HG03280 (cell line): ENCODE data around the gene SKAP1.

Source experiments
- ATAC-seq: cut with Tn5 transposase; IDR thresholded peaks from one replicate; pipeline ENCODE4 v1.9.1; 2021; ENCODE audit warnings: mild to moderate bottlenecking, moderate library complexity; ENCODE audit not compliant: unreplicated experiment

The SKAP1 gene

DNA sequence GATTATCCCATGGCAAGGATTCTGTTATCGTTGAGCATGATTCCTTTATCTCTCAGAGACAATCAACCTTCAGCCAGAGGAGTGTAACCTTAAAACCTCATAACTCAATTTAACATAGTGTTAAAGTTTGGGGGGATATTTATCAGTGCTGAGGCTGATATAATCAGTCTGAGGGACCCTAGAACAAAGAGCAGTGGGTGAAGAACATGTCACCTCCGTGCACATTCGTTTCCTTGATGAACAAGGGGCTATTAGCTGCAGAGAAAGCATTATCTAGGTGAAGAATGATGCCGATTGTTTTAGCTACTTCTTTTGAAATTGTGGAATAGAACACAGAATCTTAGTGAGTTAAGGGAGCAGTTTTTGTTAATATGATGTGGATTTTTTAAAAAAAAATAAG is 99.1 kb downstream of the SKAP1 start:
- ATAC-seq: no peak

DNA sequence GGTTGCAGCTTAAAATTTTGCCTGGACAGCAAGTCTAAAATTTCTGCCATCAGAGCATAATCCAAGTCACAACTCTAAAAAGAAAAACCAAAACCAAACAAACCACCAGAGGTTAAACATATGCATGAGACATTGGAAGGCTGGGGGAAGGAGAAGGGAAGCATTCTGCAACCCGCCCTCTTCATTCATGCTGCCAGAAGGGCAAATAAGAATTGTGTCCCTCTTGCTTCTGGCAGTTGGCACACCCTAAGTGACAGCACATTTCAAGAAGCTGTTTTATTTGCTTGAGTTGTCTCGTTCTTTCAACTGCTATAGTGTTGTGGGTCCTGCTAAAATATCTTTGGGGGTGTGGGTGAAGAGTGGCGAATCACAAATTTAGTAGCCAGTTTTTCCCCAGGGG is 99.6 kb downstream of the SKAP1 start:
- no peak for ATAC-seq

DNA sequence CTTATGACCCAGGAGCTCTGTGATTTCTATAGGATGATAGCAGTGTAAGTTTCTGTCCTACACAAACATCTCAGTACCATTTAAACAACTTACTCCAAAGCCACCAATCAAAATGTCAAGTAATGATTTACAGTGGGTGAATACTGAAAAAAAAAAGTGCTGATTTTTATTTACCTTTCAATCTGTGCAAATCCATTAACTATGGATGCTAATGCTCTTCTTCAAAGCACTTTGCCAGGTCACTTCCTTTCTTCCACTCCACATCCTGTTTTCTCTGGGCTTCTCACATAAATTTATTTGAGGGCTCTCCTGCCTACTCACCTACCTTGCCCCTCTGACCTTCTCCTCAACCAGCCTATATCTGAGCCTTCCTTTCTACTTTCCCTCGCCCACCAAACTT is 101.6 kb downstream of the SKAP1 start:
- no peak for ATAC-seq

DNA sequence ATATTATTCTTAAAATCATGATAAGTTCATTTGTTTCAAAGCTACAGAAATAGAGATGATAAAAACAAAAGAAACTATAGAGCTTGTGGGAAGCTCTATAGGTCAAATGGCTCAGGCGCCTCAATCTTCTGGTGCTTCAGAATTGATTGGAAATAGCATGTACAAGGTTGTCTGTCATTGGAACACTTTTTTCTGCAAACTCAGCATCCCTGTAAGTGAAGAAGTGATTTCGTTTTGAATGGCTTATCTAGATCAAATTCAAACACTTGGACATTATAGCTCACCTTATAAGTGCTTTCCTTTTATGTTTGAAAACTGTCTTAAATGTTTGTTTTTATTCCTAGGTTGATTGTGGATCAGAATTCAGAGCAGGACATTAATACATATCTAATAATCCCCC is 103.7 kb downstream of the SKAP1 start:
- no peak for ATAC-seq

DNA sequence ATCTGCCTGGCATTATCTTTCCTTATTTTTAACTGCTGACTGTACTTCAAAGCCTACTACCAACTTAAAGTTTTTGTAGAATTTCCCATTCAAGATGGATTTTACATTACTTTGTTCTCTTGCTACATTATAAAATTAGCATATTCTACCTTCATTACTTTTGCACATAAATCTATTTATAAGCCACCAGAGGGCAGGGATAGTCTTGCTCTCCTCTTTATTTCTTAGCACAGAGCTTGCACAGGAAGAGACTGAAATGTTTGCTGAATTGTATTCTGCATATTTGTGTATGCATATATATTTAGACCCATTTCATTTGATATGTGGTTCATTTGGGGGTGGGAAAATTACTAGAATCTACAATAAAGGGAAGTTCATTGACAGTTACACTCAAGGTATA is 108.0 kb downstream of the SKAP1 start:
- ATAC-seq: no peak

DNA sequence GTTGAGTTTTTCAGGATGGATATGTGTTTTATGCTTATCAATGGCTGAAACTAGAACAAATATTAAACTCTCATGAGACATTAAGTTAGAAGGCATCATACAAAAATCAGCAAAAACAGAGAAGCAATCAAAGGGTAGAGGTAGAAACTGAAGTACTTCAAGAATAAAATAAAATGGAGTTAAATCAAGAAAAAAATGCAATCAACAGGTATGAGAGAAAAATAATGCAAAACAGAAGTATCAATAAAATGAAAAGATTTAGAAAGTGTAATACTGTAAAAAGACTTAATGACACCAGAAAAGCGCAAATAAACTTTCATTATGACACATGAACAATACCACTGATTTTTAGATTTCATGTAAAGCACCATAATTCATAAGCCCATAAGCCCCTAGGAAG is 112.3 kb downstream of the SKAP1 start:
- ATAC-seq: no peak

DNA sequence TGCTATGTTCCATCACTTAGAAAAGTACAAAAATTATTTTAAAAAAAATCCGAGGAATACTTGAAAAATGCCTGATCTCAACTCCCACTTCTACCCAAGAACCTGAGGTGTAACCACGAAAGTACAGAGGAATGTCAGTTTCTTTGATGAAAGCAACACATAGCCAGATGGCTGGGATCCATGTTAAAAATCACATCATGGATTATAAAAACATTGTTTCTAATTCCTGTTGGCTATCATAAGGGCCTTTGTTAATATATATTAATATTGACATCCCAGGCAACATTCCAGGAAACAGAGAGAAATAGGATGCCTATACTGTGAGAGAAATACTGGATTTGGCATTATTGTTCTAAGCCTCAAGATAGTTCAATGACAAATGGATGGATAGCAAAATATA is 115.3 kb downstream of the SKAP1 start:
- ATAC-seq: no peak

DNA sequence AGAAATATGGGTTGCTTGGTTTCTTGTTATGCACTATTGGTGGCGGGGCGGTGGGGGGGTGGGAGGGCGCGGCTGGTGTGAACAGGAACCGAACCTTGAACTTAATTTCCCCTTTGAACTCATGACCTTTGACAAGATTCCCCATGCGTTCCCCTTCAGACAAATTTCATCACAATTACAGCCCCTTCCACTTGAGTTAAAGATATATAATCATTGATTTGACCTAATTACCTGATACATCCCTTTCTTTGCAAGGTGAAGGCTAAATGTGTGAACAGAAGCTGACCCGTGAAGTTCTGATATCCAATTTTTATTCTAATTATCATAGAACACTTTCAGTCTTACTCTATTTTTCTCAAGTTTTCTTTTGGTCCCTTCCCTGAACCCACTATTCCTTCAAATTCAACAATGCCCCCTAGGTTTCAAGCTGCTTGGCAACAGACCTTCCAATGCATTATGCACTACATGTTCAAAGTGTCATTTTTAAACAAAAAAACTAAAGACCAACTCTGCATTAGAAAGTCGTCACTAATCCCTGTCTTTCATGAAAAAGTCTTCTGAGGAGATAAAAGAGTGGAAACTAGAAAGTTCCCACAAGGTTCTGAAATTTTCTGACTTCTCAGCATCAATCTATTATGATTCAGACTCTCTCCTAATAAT is 116.8 kb downstream of the SKAP1 start:
- no peak for ATAC-seq

DNA sequence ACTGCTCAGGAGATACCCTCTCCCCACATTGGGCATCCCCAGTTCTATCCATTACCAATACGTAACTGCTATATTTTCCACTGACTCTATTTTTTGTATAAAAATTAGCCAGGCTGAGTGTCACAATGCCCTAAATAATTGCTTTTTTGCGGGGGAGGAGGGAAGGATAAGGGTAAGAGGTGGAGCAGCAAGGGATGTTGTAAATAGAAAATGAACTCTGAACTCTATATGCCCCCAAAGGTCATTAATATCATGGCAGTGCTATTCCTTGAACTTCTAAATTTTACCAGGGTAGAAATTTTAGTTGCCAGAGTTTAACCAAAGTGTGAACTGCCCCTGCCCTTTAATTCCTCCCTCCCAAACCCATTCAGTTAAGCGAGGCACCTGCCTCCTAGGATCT is 118.7 kb downstream of the SKAP1 start:
- no peak for ATAC-seq

DNA sequence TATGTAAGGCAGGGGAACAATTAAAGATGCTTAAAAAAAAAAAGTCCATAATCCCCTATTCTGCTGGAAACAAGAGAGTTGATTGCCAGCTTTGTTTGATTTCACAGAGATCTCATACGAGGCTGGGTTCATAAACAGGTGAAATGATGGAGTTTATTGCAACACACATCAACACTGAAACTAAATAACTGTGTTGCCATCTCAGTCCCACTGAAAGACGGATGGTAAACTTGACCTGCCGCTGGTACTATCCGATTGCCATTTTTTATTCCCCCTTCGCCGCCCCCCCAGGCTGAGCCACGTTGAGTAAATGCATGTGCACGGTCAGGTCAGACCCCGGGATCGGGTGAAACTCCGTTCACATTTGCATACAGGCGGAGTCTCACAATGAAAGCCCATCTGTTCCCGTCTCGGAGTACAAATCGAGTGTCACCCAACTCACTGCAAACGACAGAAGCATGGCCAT is 119.2 kb downstream of the SKAP1 start:
- ATAC-seq: no peak

DNA sequence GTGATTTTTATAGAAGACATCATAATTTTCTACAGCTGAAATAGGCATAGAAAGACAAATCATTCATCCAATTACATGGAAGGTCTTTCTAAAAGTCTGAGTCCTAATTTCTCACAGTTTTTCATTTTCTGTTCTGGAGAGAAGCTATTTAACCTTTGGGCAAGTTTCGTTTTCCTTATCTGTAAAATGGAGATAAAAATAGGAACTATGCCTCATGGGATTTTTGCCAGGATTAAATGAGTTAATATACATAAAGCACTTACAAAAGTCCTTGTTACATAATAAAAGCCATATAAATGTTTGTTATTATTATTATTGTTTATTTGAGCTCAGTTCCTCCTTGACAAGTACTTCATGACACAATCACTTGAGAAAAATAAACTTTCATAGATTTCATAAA is 121.4 kb downstream of the SKAP1 start:
- no peak for ATAC-seq

DNA sequence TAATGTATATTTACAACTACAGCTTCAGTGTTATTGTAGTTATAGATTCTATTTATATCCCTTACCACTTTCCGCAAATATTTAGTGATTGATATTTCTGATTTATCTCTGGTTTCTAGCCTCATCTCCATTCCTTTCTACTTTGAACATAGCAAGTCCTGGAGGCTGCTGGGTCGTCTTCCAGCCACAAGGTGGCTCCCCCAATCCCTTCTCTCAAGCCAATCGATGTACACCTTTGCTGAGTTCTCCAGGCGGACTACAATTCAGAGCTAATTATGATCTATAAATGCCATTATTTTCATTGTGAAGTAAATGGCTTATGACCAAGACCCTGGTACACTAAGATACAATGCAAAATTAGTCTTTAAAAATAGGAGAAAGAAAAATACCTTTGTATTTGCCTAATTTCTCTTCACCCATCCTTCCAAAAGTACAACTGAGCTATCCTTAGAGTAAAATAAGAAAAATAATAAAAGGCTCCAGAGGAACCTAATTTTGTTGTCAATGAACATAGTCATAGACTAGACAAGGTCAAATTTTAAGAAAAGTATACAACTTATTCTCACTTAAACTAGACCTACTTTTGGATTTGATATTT is 122.1 kb downstream of the SKAP1 start:
- no peak for ATAC-seq

DNA sequence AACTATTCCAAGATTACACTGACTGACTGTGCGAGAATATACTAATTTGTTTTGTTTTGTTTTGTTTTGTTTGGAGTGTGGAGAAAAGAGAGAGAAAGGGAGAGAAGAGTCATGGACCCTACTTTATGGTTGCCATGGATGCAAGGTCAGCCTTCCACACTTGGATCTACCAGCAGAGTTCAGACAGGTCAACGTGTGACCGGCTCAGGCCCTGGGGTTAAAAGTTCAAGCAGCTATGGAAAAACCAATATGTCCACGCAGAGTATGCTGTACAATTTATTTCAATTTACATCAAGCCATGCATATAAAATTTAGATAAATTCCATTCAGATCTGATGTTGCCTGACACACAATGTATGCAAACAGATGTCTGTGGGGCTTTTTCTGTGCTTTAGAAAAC is 122.8 kb downstream of the SKAP1 start:
- ATAC-seq: no peak

DNA sequence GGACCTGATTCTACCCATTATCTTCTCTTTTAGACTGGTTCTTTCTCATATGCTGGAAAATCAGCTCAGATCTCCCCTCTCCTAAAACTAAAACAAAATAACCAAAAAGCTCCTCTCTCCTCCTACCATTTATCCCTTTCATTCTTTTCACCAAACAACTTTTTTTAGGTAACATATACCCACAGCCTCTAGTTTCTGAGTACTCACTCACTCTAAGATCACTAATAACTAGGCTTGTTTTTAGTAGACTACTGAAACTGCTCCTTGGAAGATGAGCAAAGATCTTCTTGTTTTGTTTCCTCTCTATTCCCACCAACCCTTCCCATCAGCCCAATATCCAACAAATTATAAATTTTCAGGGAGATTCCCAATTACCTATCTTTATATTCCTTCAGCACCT is 129.0 kb downstream of the SKAP1 start:
- ATAC-seq: no peak

DNA sequence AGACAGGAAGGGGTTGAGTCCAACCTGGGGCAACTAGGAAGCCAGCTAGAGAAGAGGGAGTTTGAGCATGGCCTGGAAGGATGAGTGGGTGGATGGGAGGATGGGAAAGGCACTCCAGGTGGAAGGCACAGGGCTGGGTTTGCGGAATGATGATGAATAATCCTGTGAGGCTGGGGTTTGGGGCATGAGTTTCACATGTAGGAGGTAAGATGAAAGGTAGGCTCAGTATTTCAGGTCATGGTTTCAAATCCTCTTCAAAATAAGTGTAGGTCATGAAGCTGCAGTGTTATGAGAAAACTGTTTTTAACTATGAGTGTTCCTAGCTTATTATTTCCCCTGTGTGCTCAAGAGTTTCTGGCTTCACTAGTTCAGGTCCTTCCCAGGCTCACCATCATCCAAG is 130.3 kb downstream of the SKAP1 start:
- peak; percentile 50 for ATAC-seq

DNA sequence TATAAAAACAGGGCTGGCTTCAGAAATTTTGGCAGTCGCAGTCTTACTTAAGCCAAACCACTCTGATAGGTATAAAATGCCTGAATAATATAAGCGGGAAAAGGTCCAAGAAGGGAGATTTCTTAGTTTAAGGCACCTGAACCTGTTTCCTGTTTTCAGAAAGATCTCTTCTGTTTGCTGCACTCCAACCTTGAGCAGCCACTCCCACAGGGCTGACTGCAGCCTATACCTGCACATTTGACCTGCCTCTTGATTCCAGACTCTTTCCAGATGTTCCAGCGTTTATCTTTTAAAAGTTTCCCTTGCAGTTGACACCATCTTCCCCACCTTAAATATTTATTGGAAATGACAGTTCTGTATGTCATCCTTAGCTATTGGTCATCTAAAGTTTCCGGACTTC is 132.2 kb downstream of the SKAP1 start:
- no peak for ATAC-seq

DNA sequence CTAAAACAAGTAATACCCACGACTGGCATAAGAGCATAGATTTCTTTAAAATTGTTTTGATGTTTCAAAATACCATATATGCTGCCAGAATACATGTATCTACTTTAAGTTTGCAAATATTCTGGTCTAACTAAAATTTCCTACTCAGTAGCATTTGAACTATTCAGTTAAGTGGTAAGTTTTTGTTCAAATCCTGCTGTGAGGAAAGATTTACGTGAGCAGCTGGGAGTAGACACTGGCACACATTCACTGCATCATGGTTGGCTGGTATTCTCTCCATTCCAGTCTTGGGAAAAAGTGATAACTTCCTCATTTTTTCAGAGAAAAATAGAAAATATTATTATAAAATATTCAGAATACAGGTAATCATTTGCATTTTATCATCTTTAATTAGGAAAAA is 133.6 kb downstream of the SKAP1 start:
- ATAC-seq: no peak

DNA sequence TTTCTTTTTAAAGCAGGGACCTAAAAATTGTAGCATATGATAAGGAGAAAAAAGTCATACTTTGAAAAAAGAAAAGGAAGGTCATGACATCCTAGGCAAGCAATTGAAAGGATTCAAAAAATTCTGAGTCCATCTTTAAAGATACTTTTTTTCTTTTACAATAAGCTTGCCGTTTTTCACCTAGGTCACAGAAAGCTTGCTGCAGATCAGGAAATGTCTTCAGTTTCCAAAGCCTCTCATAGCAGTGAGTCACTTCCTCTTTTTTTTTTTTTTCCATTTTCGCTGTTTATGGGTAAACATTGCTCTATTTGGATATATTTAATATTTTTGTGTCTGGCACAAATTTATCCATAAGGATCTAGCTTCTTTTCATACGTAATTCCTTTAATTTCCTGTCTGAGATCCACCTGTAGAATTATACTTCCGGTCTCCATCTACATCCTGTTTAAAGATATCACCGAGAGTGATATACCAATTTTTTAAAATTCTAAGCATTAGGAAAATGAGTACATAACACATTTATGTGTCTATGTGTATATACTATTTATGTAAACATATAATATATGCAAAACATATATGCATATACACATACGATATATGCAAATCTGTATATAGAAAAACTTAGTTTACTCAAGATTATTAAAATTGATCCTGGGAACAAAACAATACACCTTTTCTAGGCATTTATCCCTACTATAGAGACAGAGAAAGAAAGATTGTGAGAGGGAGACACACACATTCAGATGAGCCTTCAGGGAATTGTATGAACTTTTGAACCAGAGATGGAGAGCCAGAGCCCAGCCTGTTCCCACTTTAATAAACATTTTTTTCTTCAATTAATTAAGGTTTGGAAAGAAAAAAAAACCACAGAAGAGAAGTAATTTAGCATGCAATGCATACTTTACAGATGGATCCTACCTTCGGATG is 134.4 kb downstream of the SKAP1 start:
- ATAC-seq: no peak

DNA sequence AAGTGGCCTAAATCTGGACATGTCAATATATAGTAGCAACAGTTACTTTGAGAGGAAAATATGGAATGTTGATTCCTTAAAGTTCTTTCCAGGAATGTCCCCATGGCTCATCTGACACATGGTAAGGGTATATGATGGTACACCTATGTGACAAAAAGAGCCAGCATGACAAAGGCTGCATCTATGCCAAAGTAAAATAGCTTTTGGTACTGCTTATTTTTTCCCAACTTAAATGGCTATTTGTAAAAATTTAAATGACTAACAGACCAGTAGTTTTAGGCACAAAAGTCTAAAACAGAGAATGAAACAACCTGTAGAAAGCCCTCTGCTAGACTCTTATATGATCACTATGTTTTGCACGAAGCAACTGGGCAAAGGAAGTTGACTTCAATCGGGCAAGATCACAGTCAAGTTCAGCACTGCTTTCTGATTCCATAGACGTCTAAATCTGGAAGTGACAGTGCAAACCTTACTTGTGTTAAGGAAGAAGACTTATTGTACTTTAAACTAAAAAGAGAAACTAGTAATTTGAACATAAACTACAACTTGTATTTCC is 135.1 kb downstream of the SKAP1 start:
- ATAC-seq: no peak

DNA sequence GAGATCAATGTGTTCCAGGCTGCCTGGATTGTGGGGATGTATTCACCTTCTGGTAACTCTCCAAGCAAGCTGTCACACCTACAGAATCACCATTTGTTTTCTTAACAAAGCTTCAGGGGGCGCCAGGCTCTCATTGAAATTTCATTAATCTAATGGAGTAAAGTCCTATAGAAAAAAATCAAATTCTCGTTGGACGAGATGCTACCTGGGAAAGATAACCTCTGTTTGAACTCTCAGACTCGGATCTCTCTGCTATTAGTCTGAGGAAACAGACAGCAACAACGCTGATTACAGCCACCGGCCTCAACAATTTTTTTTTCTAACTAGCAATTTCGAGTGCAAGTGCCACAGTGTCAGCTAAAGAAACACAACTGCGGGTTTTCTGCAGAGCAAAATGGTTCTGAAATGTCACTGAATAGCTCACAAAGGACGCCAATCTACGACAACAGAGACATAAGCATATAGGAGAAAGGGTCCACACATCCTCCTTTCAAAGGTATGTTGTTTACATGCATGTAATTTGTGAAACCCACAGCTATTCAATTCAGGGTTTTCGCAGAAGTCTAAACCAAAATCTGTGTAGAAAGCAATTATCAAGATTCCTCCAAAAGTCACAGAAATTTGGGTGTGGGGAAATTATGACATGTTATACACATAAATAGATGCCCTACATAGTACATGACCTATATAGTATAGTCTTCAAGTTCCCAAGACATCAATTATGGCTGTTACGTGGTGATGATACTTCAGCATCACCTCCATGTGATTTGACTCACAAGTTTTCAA is 135.8 kb downstream of the SKAP1 start:
- no peak for ATAC-seq
